GM13976 (cell line): ENCODE measurements around the gene SENP1.

ENCODE experiments used
- DNase-seq: peaks from one replicate; pipeline ENCODE4 v3.0.0; 2012; ENCODE audit warnings: low spot score
- CTCF ChIP-seq: IDR thresholded peaks from 2 replicates; pipeline ENCODE4 v1.5.1; 2012; ENCODE audit warnings: borderline replicate concordance, mild to moderate bottlenecking; ENCODE audit not compliant: insufficient read depth; ENCODE audit errors: extremely low read depth, missing control alignments, control extremely low read depth
- in situ Hi-C: fragments of 300-500 bp; cut with MboI; formaldehyde crosslinking; loops from one replicate; pipeline ENCODE4 v1.12.0; 2022; ENCODE audit warnings: low sequenced_read_pairs, mixed read lengths, inconsistent platforms; ENCODE audit not compliant: unreplicated experiment

The SENP1 gene

GRCh38 chr12:48078901-48079300 is 27.0 kb downstream of the SENP1 start:
- no peak for TF ChIP-seq CTCF
- no peak for DNase-seq
- in situ Hi-C loops, result no loop called here

DNA sequence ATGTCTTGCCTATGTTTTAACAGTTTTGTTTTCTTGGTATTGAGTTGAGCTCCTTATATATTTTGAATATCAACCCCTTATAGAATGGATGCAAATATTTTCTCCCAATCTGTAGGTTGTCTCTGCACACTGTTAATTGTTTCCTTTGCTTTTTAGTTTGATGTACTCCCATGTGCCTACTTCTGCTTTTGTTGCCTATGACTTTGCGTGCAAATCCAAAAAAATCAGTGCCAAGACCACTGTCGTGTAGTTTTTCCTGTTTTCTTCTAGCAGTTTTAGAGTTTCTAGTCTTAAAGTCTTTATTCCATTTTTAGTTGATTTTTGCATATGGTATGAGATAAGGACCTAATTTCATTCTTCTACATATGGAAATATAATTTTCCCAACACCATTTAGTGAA is 28.8 kb downstream of the SENP1 start:
- DNase-seq, result no peak
- TF ChIP-seq CTCF, result no peak

GRCh38 chr12:48075832-48076231 is 30.0 kb downstream of the SENP1 start:
- no peak for DNase-seq
- TF ChIP-seq CTCF, result no peak
- in situ Hi-C loops, result no loop called here

More for the DNA sequence above, 28.8 kb downstream of the SENP1 start:
- in situ Hi-C loops, result no loop called here

DNA sequence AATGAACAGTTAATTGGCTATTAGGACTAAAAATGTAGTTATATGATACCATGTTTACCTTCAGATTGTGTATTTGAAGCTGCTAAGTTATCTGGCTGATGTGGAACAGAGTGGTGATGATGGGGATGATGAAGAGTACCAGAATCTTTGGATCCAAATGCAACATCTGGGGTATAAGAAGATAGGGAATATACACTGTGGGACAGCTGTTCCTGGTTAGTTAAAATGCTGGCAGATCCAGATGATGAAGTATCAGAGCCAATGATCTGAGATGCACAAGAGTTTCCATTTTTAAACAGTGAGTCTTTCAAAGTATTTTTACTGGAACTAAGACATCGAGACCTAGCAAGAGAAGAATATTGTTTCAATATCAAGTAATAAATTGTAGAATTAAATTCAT is 31.6 kb downstream of the SENP1 start:
- no peak for DNase-seq
- in situ Hi-C loops, result no loop called here
- no peak for TF ChIP-seq CTCF

- in situ Hi-C loops, result no loop called here
- no peak for TF ChIP-seq CTCF
- DNase-seq, result no peak
These were observed 33.6 kb downstream of the SENP1 start for GRCh38 chr12:48072266-48072665.

DNA sequence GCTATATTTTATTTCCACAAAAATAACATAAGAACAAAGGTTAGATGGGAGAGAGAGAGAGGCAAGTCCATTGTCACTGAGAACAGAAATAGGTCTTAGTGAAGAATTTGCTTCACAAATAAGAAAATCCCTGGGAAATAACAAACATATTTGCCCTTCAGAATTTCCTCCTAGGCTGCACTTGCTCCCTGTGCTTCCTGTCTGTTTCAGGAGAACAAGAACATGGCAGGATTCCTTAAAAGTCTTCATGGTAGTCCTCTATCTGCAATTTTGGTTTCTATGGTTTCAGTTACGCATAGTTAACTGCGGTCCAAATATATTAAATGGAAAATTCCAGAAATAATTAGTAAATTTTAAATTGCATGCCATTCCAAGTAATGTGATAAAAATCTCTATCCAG is 34.1 kb downstream of the SENP1 start:
- in situ Hi-C loops, result no loop called here
- DNase-seq, result no peak
- TF ChIP-seq CTCF, result no peak

DNA sequence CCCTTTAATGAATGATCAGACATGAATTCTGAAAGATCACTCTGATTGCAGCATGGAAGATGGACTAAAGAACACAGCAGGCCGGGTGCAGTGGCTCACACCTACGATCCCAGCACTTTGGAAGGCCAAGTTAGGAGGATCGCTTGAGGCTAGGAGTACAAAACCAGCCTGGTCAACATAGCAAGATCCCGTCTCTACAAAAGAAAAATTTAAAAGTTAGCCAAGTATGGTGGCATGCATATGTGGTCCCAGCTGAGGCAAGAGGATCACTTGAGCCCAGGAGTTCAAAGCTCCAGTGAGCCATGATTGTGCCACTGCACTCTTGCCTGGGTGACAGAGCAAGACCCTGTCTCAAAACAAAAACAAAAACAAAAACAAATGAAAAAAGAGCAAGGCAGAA is 35.1 kb downstream of the SENP1 start:
- TF ChIP-seq CTCF, result no peak
- DNase-seq, result no peak
- in situ Hi-C loops, result no loop called here
